H9 (cell line): ENCODE measurements around the gene ADAMTS2. TPM values are rescaled to one million over a fixed set of nuclear protein-coding genes. Genes with fewer than 3 reads are reported as not detected.

Experiments
- DNase-seq: peaks from one replicate; pipeline ENCODE4 v3.0.0-alpha.2; 2017
- H2AFZ ChIP-seq: one replicate; pipeline ENCODE4 v1.6.1; 2013; ENCODE audit warnings: mild to moderate bottlenecking, low read length, control low read depth, moderate library complexity
- H2AK5ac ChIP-seq: 2 replicates; pipeline ENCODE4 v1.6.1; 2013; ENCODE audit warnings: low read length, control low read depth, mixed read lengths; ENCODE audit not compliant: insufficient read length
- H2BK120ac ChIP-seq: one replicate; pipeline ENCODE4 v1.6.1; 2013; ENCODE audit warnings: low read depth, mild to moderate bottlenecking, low read length, control low read depth, inconsistent platforms; ENCODE audit not compliant: poor library complexity, severe bottlenecking
- H2BK12ac ChIP-seq: 2 replicates; pipeline ENCODE4 v1.6.1; 2013; ENCODE audit warnings: low read length, control low read depth, mixed read lengths, low read depth; ENCODE audit not compliant: insufficient read length
- H2BK15ac ChIP-seq: 2 replicates; pipeline ENCODE4 v1.6.1; 2013; ENCODE audit warnings: low read depth, low read length, control low read depth
- H2BK20ac ChIP-seq: one replicate; pipeline ENCODE4 v1.6.1; 2013; ENCODE audit warnings: low read depth, mild to moderate bottlenecking, low read length, control low read depth, inconsistent platforms; ENCODE audit not compliant: poor library complexity, severe bottlenecking
- H2BK5ac ChIP-seq: 2 replicates; pipeline ENCODE4 v1.6.1; 2013; ENCODE audit warnings: low read length, control low read depth, mixed read lengths; ENCODE audit not compliant: insufficient read length
- H3K14ac ChIP-seq: 2 replicates; pipeline ENCODE4 v1.6.1; 2013; ENCODE audit warnings: low read length, control low read depth; ENCODE audit not compliant: insufficient read depth
- H3K18ac ChIP-seq: 2 replicates; pipeline ENCODE4 v1.6.1; 2013; ENCODE audit warnings: low read depth, mild to moderate bottlenecking, mixed read lengths, low read length, control low read depth; ENCODE audit not compliant: insufficient read length
- H3K23ac ChIP-seq: 2 replicates; pipeline ENCODE4 v1.6.1; 2013; ENCODE audit warnings: low read length, control low read depth, mixed read lengths, low read depth; ENCODE audit not compliant: insufficient read length
- H3K23me2 ChIP-seq: 2 replicates; pipeline ENCODE4 v1.6.1; 2013; ENCODE audit warnings: low read depth, mild to moderate bottlenecking, mixed read lengths, low read length, control low read depth; ENCODE audit not compliant: insufficient read length, poor library complexity, severe bottlenecking
- H3K27ac ChIP-seq: 2 replicates; pipeline ENCODE4 v1.5.1; 2013; ENCODE audit warnings: low read length, control low read depth, mixed read lengths, low read depth; ENCODE audit not compliant: insufficient read length
- H3K27me3 ChIP-seq: 2 replicates; pipeline ENCODE4 v1.6.1; 2013; ENCODE audit warnings: low read length, control low read depth, inconsistent platforms; ENCODE audit not compliant: insufficient read depth
- H3K4ac ChIP-seq: 2 replicates; pipeline ENCODE4 v1.6.1; 2013; ENCODE audit warnings: low read depth, mild to moderate bottlenecking, control low read depth, inconsistent platforms, low read length, moderate library complexity
- H3K4me1 ChIP-seq: 2 replicates; pipeline ENCODE4 v1.6.1; 2013; ENCODE audit warnings: low read length, control low read depth, inconsistent platforms; ENCODE audit not compliant: insufficient read depth
- H3K4me2 ChIP-seq: 2 replicates; pipeline ENCODE4 v1.6.1; 2013; ENCODE audit warnings: low read length, control low read depth, mixed read lengths; ENCODE audit not compliant: insufficient read length, insufficient read depth
- H3K56ac ChIP-seq: 2 replicates; pipeline ENCODE4 v1.6.1; 2013; ENCODE audit warnings: low read depth, mild to moderate bottlenecking, mixed read lengths, low read length, control low read depth; ENCODE audit not compliant: insufficient read length
- H3K79me1 ChIP-seq: 2 replicates; pipeline ENCODE4 v1.6.1; 2013; ENCODE audit warnings: low read depth, mild to moderate bottlenecking, moderate library complexity, low read length, control low read depth, inconsistent platforms; ENCODE audit not compliant: insufficient read depth, poor library complexity, severe bottlenecking
- H3K79me2 ChIP-seq: 2 replicates; pipeline ENCODE4 v1.6.1; 2013; ENCODE audit warnings: low read length, control low read depth, inconsistent platforms; ENCODE audit not compliant: insufficient read depth
- H3K9ac ChIP-seq: 2 replicates; pipeline ENCODE4 v1.6.1; 2013; ENCODE audit warnings: low read length, control low read depth, mixed read lengths; ENCODE audit not compliant: insufficient read length; ENCODE audit errors: extremely low read depth
- H3K9me3 ChIP-seq: one replicate; pipeline ENCODE4 v1.6.1; 2013; ENCODE audit warnings: low read depth, low read length, inconsistent platforms; ENCODE audit not compliant: control insufficient read depth
- H3T11ph ChIP-seq: one replicate; pipeline ENCODE4 v1.6.1; 2013; ENCODE audit warnings: mild to moderate bottlenecking, low read length, control low read depth, inconsistent platforms
- H4K20me1 ChIP-seq: one replicate; pipeline ENCODE4 v1.6.1; 2013; ENCODE audit not compliant: control insufficient read depth, insufficient read length, insufficient read depth
- H4K5ac ChIP-seq: 2 replicates; pipeline ENCODE4 v1.6.1; 2013; ENCODE audit warnings: low read depth, mild to moderate bottlenecking, mixed read lengths, low read length, control low read depth; ENCODE audit not compliant: insufficient read length
- H4K8ac ChIP-seq: replicated peaks from 2 replicates; pipeline ENCODE4 v1.6.1; 2013; ENCODE audit warnings: low read length, control low read depth, mixed read lengths, low read depth; ENCODE audit not compliant: insufficient read length
- H4K91ac ChIP-seq: 2 replicates; pipeline ENCODE4 v1.6.1; 2013; ENCODE audit warnings: low read depth, mild to moderate bottlenecking, moderate library complexity, mixed read lengths, low read length, control low read depth; ENCODE audit not compliant: insufficient read length
- H3K27ac Mint-ChIP-seq, 3 experiments: 2 replicates in 2 of 3; 3 replicates in 1 of 3; pipeline ENCODE4 v1.8.0; 2020 to 2021; ENCODE audit warnings: mixed read lengths in 3 of 3, mild to moderate bottlenecking in 1 of 3, moderate library complexity in 1 of 3
- H3K27me3 Mint-ChIP-seq: 2 replicates; pipeline ENCODE4 v1.8.0; 2021; ENCODE audit warnings: low read depth, mild to moderate bottlenecking, moderate library complexity, mixed read lengths
- H3K36me3 Mint-ChIP-seq, 3 experiments: 2 replicates in 2 of 3; 3 replicates in 1 of 3; pipeline ENCODE4 v1.8.0; 2020 to 2021; ENCODE audit warnings: low read depth in 3 of 3, mixed read lengths in 3 of 3; ENCODE audit not compliant: insufficient read depth in 1 of 3
- H3K4me1 Mint-ChIP-seq, 2 experiments: 2 replicates each; pipeline ENCODE4 v1.8.0; 2020; ENCODE audit warnings: mixed read lengths in 2 of 2
- H3K4me3 Mint-ChIP-seq, 2 experiments: 2 replicates in 1 of 2; 3 replicates in 1 of 2; pipeline ENCODE4 v1.8.0; 2020 to 2021; ENCODE audit warnings: mild to moderate bottlenecking in 2 of 2, mixed read lengths in 2 of 2, moderate library complexity in 1 of 2
- H3K9me3 Mint-ChIP-seq, 2 experiments: 2 replicates in 1 of 2; 3 replicates in 1 of 2; pipeline ENCODE4 v1.8.0; 2020; ENCODE audit warnings: mild to moderate bottlenecking in 2 of 2, mixed read lengths in 2 of 2, moderate library complexity in 1 of 2
- CTCF ChIP-seq: fragments of 200-600 bp; sonication (generic); conservative IDR thresholded peaks from 3 replicates; pipeline ENCODE4 v1.8.0; 2021; ENCODE audit warnings: antibody characterized with exemption, mild to moderate bottlenecking
- WGBS: extraction: QIAGEN DNeasy Blood & Tissue Kit; methylation state at CpG from one replicate; pipeline ENCODE4 v1.1.7; 2013; ENCODE audit warnings: missing lambda C conversion rate, low lambda C conversion rate, mixed read lengths; ENCODE audit not compliant: insufficient read length; ENCODE audit errors: extremely low coverage; 5-methylcytosine and 5-hydroxymethylcytosine counted together
- total RNA-seq: library from RNA; stranded (reverse); gene quantifications from 2 replicates; pipeline ENCODE4 v1.2.1, GENCODE V29; 2021

The ADAMTS2 gene
- total RNA-seq, 1 experiment from 2014 or later, result 5.4 TPM

GRCh38 chr5:179113143-179113530 lies 232.1 kb downstream of the ADAMTS2 start:
- H3K79me1 ChIP-seq, result no peaks in the 10 kb centered on the region
- H3K27ac Mint-ChIP-seq, result no peak overlapping the region
- H3K4me3 Mint-ChIP-seq, result no peak overlapping the region
- H3K4ac ChIP-seq, result no peak overlapping the region
- H4K20me1 ChIP-seq, result no peaks in the 10 kb centered on the region
- H2BK20ac ChIP-seq, result no peak overlapping the region
- H2BK5ac ChIP-seq, result no peak overlapping the region
- H3K56ac ChIP-seq, result no peak overlapping the region
- no peak overlapping the region for H4K5ac ChIP-seq
- no peaks in the 10 kb centered on the region for H3K4me1 ChIP-seq
- H3K14ac ChIP-seq, result no peak overlapping the region
- no peak for TF ChIP-seq CTCF
- no peak overlapping the region for H4K91ac ChIP-seq
- peaks cover 22% of the 10 kb centered on the region for H3K27me3 Mint-ChIP-seq
- no peak overlapping the region for H2AFZ ChIP-seq
- WGBS, result no CpG with 5 or more reads among the region's 13 CpGs
- no peaks in the 10 kb centered on the region for H3K4me1 Mint-ChIP-seq
- no peak overlapping the region for H2BK120ac ChIP-seq
- H3K9me3 ChIP-seq, result peaks cover 24% of the 10 kb centered on the region
- H4K8ac ChIP-seq, result no peak overlapping the region
- H3K9ac ChIP-seq, result no peak overlapping the region
- peaks cover 0 to 18% (median 13%) of the 10 kb centered on the region in 3 experiments; a peak in 5 of 7 replicates for H3K36me3 Mint-ChIP-seq
- no peak overlapping the region for H2BK15ac ChIP-seq
- no peak overlapping the region for H3K27ac ChIP-seq
- no peaks in the 10 kb centered on the region for H3K27me3 ChIP-seq
- no peak overlapping the region for H3K23ac ChIP-seq
- H3K18ac ChIP-seq, result no peak overlapping the region
- peaks cover 87 to 90% of the 10 kb centered on the region in 2 experiments for H3K9me3 Mint-ChIP-seq
- no peak for DNase-seq
- H3T11ph ChIP-seq, result no peak overlapping the region
- no peak overlapping the region for H2BK12ac ChIP-seq
- no peak overlapping the region for H2AK5ac ChIP-seq
- no peaks in the 10 kb centered on the region for H3K23me2 ChIP-seq
- H3K79me2 ChIP-seq, result no peaks in the 10 kb centered on the region
- H3K4me2 ChIP-seq, result no peak overlapping the region
